ENCODE measurements around the gene ISL2. TPM values are rescaled to one million over a fixed set of nuclear protein-coding genes. Genes with fewer than 3 reads are reported as not detected.

ISL2 gene
- total and polyA plus RNA-seq, 9 of the 15 experiments (the other 6 are each of a cell fraction or from before 2014, with no cell fraction given): 0.15 to 23.7 (median 4.0) TPM

GRCh38 chr15:76391309-76391708, 54.7 kb downstream of the ISL2 start (continued):
- TF ChIP-seq AFF1 (IDR thresholded peaks at IDR 0.05; ENCODE audit: low read depth in 1 of 2, partially characterized antibody in 2 of 2): no peak
- TF ChIP-seq CTCFL (IDR thresholded peaks at IDR 0.05; ENCODE audit: borderline replicate concordance, insufficient read depth, low read depth, low read length, poor library complexity, severe bottlenecking): no peak
- no peak for TF ChIP-seq ZNF398 (CRISPR knock-in tag; IDR thresholded peaks at IDR 0.05)
- no peak for TF ChIP-seq ZNF695 (CRISPR knock-in tag; IDR thresholded peaks at IDR 0.05)
- TF ChIP-seq SIRT6 (IDR thresholded peaks at IDR 0.05; ENCODE audit: low read depth, low read length): no peak
